Cardiac muscle cell (in vitro differentiated cells and primary cell): ENCODE results near the gene USF2. TPM values are rescaled to one million over a fixed set of nuclear protein-coding genes. Genes with fewer than 3 reads are reported as not detected.

Experiments used
- DNase-seq, 2 donors: peaks; one replicate each; pipeline versions ENCODE4 v3.0.0 to v3.0.0-alpha.2; 2010 to 2017; ENCODE audit warnings: low read depth in 1 of 2, low spot score in 1 of 2
- H3K27ac ChIP-seq: fragments of 200-600 bp; sonication (generic); 2 replicates; pipeline ENCODE4 v1.5.1; 2016
- H3K27me3 ChIP-seq: fragments of 200-600 bp; sonication (generic); 2 replicates; pipeline ENCODE4 v1.6.0; 2016; ENCODE audit warnings: control low read depth
- H3K36me3 ChIP-seq: fragments of 200-600 bp; sonication (generic); 2 replicates; pipeline ENCODE4 v1.5.1; 2016; ENCODE audit warnings: control low read depth
- H3K4me1 ChIP-seq: fragments of 200-600 bp; sonication (generic); 2 replicates; pipeline ENCODE4 v1.8.1; 2017; ENCODE audit warnings: low read depth, mild to moderate bottlenecking, mixed run types
- H3K4me3 ChIP-seq: fragments of 200-600 bp; sonication (generic); 2 replicates; pipeline ENCODE4 v1.5.1; 2016; ENCODE audit warnings: mild to moderate bottlenecking
- H3K9me3 ChIP-seq: fragments of 200-600 bp; sonication (generic); 2 replicates; pipeline ENCODE4 v1.5.1; 2017; ENCODE audit warnings: low read depth, mild to moderate bottlenecking, control low read depth
- CTCF ChIP-seq: IDR thresholded peaks from 2 replicates; pipeline ENCODE4 v1.5.1; 2012; ENCODE audit warnings: low read depth, mild to moderate bottlenecking, low read length
- polyA plus RNA-seq: library from polyadenylated mRNA; unstranded; fragments of >200 nt; fragmentation: Nextera tagmentation; extraction: Ambion mirVana; gene quantifications from 2 replicates; pipeline ENCODE4 v1.2.1, GENCODE V29; 2016
- total RNA-seq: library from RNA; depleted of rRNA; stranded (reverse); fragments of >200 nt; gene quantifications from 2 replicates; pipeline ENCODE4 v1.2.3, GENCODE V29; 2016

Gene USF2
- total and polyA plus RNA-seq, 2 experiments from 2014 or later, result 31.7 to 235 TPM

- Histone ChIP-seq H3K36me3 (no peaks in the 10 kb centered on the region), H3K4me1 (no peaks in the 10 kb centered on the region), H3K27ac (peak overlapping the region; percentile 53), H3K27me3 (no peaks in the 10 kb centered on the region), H3K4me3 (no peak overlapping the region), H3K9me3 (no peaks in the 10 kb centered on the region)
- no peak for TF ChIP-seq CTCF
- DNase-seq, result no peak
Observed at GRCh38 chr19:35315883-35316282, 47.1 kb downstream of the USF2 start.

DNA sequence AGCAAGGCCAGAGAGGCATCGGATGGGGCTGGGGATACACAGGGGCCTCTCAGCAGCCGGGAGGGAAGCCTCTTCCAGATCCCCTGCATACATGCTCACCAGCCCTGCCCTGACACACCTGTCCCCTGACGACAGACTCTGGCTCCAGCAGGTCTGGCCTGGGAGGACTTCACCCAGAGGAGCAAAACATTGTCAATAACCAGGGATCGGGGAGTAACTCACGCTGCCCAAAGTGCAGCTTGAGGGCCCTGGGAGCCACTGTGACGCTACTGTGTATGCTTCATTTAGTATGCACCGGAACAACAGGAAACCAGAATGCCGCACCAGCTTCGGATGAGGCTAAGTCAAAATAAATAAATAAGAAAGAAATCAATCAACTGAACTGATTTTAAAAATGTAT, 47.8 kb downstream of the USF2 start:
- Histone ChIP-seq H3K27me3 (no peaks in the 10 kb centered on the region), H3K9me3 (no peaks in the 10 kb centered on the region)
- no peak for DNase-seq

GRCh38 chr19:35317464-35318043, 48.8 kb downstream of the USF2 start:
- no peak for TF ChIP-seq CTCF
- Histone ChIP-seq H3K4me3 (no peak overlapping the region), H3K27me3 (no peaks in the 10 kb centered on the region), H3K4me1 (no peaks in the 10 kb centered on the region), H3K9me3 (no peaks in the 10 kb centered on the region), H3K36me3 (no peaks in the 10 kb centered on the region), H3K27ac (no peak overlapping the region)
- DNase-seq, result no peak

More for the DNA sequence above, 47.8 kb downstream of the USF2 start:
- Histone ChIP-seq H3K4me1 (no peaks in the 10 kb centered on the region), H3K4me3 (no peak overlapping the region), H3K36me3 (no peaks in the 10 kb centered on the region), H3K27ac (peak overlapping the region; percentile 53)
- TF ChIP-seq CTCF, result no peak

DNA sequence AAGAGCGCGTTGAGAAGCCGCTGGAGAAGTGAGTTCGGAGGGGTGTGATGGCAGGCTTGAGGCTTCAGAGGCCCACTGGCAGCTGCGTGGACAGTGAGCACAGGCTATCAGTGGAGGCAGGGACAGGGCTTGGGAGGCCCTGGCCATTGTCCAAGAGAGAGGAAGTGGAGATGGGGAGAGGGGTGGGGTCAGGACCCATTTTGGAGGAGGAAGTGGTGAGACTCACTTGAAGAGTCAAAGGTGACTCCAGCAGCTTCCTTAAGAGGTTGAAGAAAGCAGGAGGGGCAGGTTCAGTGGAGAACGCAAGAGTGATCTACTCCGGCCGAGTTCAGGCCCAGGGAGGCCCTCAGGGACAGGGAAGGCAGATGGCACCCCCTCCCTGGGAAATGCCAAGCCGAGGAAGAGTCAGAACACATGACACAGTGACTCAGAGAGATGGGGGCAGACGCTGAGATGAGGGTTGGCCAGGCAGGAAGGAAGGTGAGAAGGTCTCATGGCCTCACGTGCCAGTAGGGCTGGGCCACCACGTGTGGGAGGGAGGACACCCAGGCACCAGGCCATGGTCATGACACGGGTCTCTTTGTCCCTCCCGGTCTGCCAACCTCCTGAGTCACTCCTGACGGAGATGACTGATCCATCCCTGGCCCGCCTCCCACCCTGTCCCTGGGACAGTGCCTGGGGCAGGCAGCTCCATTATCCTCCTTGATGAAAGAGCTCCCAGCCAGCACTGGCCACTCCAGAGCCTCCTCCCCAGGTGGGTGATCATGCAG, 50.1 kb downstream of the USF2 start:
- no peak for TF ChIP-seq CTCF
- Histone ChIP-seq H3K9me3 (no peaks in the 10 kb centered on the region), H3K27me3 (no peaks in the 10 kb centered on the region), H3K4me3 (no peak overlapping the region), H3K27ac (no peak overlapping the region), H3K36me3 (no peaks in the 10 kb centered on the region), H3K4me1 (no peaks in the 10 kb centered on the region)
- DNase-seq, result peak in 1 of 2 donors; percentile 58

DNA sequence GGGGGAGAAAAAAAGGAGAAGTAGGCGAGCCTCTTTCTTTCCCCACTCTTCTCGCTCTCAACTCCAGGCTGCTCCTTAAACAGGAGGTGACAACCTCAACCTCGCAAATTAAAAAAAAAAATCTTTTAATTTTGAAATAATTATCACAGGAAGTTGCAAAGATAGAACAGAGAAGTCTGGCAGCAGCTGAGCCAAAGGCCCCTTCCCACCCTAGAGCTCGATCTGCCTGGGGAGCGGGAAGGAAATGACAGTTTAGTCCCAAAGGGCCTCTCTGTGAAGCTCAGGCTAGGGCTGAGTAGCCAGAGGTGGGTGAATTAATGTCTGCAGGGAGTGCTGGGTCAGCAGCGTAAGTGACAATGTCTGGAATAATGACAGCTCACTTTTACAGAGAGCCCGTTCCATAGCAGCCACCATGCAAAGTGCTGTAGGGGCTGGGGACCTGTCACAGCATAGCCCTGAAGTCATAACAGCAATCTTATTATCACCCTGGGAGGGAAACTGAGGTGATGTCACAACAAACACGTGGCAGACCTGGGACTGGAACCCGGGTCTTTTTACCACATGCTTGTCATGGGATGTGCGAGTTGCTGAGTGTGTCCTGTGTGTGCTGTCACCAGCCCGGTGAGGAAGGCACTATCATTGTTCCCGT, 51.4 kb downstream of the USF2 start:
- H3K27ac ChIP-seq, result no peak overlapping the region
- no peak for DNase-seq

More for the DNA sequence above, 51.4 kb downstream of the USF2 start:
- Histone ChIP-seq H3K36me3 (no peaks in the 10 kb centered on the region), H3K4me3 (no peak overlapping the region), H3K9me3 (no peaks in the 10 kb centered on the region), H3K27me3 (no peaks in the 10 kb centered on the region), H3K4me1 (no peaks in the 10 kb centered on the region)
- TF ChIP-seq CTCF, result no peak
